GM18511 (cell line): ENCODE results near the gene RPS19.

Experiments used
- ATAC-seq: cut with Tn5 transposase; IDR thresholded peaks from one replicate; pipeline ENCODE4 v1.9.1; 2021; ENCODE audit warnings: mild to moderate bottlenecking, moderate library complexity; ENCODE audit not compliant: unreplicated experiment

Gene RPS19

DNA sequence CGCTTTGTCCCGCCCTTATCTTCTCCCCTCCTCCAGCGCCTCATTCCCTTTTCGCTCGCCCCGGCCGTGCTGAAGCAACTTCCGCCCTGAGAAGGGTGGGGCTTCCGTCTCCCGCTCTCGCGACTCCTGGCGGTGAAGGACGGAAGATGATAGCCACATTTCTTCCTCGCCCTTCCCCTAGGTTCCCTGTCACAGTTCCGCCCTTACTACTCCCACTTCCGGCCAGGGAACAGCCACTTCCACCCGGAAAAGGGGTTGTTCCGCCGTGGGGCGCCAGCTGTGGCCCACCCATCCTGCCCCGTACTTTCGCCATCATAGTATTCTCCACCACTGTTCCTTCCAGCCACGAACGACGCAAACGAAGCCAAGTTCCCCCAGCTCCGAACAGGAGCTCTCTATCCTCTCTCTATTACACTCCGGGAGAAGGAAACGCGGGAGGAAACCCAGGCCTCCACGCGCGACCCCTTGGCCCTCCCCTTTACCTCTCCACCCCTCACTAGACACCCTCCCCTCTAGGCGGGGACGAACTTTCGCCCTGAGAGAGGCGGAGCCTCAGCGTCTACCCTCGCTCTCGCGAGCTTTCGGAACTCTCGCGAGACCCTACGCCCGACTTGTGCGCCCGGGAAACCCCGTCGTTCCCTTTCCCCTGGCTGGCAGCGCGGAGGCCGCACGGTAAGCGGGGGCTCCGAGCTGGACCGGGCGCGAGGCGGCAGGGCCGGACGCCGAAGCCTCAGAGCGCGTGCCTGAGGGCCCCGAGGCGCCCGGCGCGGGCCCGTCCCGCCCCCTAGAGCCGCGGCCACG lies at the start of gene RPS19:
TSS of gene RPS19 (plus strand) at position 638 of the 801 bp plus-strand sequence. CDS start 520 bp downstream, outside the sequence.
- ATAC-seq: peak; percentile 82

DNA sequence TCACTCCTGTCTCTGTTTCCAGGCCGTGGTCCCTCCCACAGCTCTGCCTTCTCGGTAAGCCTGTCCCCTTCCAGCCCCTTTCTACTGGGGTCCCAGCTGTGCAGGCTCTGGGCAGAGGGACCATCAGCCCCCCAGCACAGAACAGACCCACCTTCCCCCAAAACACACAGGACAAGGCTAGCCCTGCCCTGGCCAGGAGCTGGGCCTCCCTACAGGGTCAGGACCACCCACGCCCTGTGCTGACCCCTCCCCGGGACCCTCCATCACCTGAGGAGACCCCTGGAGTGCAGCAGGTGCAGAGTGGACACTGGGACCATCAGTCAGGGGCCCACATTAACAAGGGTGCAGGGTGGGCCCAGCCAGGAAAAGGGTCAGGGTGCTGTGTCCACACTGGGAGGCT lies 49.8 kb upstream of the RPS19 start:
- no peak for ATAC-seq

DNA sequence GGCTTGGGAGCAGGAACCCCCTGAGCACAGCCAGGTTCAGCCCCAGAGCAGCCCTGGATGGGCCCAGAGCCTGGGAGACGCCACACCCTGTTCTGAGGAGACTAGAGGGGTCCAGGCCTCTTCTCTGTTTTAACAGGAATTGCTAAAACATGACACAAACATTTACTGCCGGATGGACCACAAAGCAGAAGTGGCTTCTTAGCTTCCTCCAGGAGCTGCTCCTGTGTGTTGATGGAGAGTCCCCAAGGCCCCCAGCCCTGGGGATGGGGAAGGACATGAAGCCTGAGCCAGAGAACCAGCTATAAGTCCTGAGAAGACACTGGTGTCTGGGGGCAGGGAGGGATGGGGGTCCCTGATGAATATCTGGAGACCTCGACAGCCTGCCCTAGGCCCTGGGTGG lies 49.0 kb upstream of the RPS19 start:
- no peak for ATAC-seq

DNA sequence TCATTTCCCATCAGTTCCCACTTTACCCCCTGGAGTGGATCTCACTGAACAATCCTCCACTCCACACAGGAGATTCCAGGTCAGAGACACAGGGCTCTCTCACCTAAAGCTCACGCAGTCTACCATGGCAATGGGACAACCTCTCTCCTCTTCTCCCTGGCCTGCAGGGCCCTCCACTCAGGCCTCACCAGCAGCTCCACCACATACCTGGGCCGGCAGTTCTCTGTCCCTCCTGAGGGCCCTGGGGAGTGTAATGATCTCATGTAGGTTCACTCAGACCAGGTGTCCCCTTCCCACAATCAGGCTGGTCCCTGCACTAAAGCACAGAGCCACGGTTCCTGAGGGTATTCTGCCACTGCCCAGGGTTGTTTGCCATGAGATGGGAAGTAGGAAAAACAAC lies 48.1 kb upstream of the RPS19 start:
- no peak for ATAC-seq

DNA sequence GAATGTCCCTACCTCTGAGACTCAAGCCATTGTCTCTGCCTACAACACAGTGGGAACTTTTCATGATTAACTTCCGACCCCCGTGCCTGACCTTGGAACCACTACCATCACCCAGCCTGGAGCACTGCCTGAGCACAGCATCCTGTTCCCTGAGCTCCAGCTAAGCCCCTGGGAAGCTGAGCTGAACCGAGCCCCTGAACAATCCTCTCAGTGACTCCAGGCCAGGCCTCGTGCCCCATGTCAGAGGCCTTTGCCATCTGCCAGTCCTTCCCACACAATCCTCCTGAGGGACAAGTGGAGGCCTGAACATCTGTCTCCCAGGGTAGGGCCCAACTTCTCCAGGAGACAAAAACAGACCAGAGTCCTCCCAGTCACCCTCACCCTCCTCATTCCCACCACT lies 46.1 kb upstream of the RPS19 start:
- no peak for ATAC-seq

DNA sequence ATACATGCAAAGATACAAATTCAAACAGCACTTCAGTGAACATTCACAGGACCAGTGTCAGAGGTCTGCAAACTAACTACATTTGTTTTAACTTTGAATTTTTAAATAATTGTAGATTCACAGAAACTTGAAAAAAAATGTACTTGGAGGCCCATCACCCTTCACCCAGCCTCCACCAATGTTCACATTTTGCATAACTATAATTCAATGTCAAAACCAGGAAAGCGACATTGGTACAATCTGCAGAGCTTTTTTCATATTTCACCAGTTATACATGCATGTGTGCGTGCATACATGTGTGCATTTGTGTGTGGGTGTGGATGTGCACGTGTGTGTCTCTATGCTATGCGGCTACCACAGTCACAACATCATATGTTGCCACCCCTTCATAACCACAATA lies 44.8 kb upstream of the RPS19 start:
- ATAC-seq: no peak

DNA sequence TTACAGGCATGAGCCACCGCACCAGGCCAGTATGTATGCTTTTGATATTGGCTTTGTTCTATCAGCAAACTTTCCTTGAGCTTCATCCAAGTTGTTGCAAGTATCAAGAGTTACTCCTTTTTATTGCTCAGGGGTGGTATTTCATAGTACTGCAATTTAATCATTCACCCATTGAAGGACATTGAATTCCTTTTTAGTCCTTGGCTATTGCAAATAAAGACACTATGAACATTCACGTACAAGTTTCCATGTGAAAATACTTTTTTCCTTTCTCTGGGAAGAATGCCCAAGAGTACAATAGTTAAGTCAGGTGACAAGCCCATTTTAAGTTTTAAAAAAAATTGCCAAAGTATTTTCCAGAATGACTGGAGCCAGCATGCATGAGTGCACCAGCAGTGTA lies 43.3 kb upstream of the RPS19 start:
- no peak for ATAC-seq

DNA sequence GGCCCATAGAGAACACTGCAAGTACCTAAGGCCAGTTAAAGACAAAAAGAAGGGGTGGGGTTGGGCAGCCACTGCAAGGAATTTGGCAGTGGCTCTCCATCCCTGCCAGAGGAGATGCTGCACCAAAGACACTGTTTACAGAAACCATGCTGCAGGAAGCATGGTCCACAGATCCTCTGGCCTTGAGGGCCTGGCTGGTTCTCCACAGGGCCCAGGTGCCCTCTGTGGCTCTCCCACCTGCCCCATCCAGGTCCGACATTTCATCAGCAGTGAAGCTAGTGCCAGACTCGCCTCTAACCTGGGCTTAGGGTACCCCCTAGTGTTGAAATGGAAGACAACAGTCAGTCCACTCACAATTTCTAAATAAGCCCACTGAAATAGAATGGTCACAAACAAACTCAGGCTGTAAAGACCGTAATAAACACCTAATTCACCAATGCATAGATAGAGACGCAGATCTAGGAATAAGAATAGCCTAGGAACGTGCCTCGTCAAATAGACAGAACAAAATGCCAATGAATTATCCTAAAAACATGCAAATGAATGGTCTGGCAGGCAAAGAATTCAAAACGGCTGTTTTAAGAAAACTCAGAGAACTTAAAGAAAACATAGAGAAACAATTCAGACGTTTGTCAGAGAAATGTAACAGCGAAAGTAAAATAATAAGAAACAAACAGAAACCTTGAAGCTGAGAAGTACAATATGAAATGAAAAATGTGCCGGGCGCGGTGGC lies 38.9 kb upstream of the RPS19 start:
- no peak for ATAC-seq

DNA sequence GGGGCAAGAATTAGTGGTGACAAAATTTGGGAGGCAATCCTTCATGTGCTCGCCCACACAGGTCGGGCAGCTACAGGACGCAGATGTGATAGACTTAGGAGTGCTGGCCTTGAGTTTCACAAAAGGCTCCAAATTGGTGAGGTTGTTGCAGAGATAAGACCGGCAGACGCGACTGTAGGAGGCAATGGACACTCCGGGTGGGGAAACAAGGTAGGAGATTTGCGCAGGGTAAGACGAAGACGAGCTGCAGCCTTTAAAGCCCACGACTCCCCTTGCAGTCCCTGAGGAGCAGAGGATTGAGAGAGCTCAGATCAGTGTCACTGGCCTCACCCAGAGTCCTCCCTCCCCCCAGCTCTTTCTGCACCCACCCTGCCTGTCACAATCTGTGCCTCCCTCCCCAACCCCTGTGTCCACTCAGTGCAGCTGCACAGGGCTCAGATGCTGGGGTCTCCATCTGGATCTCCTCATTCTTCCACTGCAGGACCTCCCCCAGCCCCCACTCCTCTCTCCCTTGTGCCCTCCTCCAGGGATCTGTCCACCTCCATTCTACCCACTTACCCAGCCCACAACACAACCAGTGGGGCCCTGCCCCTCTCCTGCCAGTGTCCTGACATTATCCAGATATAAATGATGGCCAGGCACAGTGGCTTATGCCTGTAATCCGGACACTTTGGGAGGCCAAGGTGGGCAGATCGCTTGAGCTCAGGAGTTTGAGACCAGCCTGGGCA lies 21.9 kb upstream of the RPS19 start:
- no peak for ATAC-seq

DNA sequence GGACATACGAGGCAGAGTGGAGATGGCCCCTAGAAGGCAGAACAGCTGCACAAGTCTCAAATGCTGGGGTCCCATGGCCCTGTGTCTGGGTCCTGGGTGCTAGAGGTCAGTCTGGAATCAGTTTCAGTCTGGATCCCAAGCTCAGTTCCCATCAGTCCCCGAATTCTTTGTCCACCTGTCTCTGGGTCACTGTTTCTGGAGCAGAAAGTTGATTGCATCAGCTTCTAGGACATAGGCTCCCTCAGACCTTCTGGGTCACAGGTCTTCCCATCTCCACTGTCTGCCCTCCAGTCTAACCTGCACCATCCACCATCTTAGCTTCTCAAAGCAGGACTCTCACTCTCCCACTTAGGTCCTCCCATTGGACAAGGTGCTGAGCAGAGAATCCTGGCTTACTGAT lies 20.8 kb upstream of the RPS19 start:
- ATAC-seq: no peak

DNA sequence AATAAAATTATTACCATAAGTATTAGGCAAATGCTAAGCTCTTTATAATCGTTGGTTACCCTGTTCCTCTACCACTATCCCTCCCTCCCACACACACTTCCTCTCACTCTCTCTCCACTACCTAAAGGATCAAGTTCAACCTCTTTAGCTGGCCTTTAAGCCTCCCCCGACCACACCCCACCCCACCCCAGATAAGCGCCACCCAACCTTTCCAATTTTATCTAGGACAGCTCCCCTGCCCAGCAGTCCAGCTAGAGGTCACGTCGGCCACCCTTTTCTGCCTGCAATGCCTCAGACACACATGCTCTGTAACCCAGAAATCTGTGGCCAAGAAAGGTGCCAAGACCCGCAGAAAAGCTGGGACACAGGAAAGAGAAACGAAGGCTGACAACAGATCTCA lies 16.7 kb upstream of the RPS19 start:
- no peak for ATAC-seq

DNA sequence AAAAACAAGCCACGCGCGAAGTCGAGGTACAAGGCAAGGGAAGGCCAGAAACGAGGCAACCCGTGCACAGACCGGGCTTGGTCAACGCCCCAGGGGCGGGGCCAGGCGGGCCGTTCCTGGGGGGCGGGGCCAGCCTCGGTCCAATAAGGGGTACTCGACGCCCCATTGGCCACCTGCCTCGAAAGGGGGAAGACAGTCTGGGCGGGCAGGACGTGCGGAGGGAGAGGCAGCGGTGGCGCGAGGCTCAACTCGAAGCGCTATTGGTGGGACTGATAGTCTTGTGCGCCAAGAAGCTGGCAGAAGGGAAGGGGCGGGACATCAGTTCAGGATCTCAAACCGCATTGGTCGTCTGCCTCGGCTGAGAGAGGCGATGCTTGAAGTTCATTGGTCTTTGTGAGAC lies 15.5 kb upstream of the RPS19 start, which contains the start of gene LYPD4:
TSS of gene LYPD4 (minus strand) at position 83 of the 400 bp plus-strand sequence. CDS start 5,398 bp downstream, outside the sequence.
- ATAC-seq: no peak

DNA sequence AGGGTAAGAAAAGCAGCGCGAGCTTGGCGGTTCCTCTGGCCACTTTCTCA lies 15.2 kb upstream of the RPS19 start, which contains the start of gene DMRTC2:
TSS of gene DMRTC2 (plus strand) at position 42 of the 50 bp plus-strand sequence. CDS start 2,387 bp downstream, outside the sequence.
- no peak for ATAC-seq

DNA sequence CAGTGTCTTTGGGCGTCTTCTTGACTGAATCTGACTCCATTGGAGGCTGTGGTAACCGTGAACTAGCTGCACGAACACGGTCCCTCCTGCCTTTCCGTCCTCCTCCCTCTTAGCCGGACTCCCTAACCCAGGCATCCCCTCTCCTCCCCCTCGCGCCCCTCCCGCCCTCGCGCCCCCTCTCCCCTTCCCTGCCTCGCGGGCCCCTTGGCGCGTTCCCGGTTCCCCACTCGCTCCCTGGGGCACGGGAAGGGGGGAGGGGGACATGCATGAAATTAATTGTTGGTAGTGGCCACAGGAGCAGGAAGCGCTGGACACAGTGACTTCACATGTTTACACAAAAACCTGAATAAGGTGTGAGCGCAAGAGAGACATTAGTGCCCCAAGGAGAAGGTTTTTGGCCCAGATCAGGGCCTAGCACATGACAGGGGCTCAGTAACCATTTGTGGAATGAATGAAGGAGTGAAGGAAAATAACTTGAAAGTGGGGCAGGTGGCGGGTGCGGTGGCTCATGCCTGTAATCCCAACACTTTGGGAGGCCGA lies 14.9 kb upstream of the RPS19 start:
- no peak for ATAC-seq

DNA sequence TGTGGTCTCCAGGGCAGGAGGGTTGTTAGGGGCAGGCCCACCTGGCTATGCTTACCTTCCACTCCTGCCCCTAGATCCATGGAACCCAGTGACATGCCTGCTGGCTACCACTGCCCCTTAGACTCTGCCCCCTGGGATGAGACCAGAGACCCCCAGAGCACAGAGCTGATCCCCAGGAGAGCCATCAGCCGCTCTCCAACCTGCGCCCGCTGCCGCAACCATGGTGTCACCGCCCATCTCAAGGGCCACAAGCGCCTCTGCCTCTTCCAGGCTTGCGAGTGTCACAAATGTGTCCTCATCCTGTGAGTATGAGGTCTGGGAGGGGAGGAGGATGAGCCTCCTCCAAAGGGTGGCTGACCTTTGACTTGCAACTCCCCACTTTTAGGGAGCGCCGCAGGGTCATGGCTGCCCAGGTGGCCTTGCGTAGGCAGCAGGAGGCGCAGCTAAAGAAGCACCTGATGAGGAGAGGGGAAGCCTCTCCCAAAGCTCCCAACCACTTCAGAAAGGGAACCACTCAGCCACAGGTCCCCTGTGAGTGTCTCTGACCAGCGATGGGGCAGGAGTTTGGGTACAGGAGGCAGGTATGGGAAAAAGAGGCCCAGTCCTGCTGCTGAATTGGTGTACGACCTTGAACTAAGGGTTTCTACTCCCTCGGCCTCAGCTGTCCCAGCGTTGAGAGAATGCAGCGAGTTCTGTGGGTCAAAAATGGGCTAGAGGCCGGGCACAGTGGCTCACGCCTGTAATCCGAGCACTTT lies 12.5 kb upstream of the RPS19 start:
- ATAC-seq: no peak

DNA sequence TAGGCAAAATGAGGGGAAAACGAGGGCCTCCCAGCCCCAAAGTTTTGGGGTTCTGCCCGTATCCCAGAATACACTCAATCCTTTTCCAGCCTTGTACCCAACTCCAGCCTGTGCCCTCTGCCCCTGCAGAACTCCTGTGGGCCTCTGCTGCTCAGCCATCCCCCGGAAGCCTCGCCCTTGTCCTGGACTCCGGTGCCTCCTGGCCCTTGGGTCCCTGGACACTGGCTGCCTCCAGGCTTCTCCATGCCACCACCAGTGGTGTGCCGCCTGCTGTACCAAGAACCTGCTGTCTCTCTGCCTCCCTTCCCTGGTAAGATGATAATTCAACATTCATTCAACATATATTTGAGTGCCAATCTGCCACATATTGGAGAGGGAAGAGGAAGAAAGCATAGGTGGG lies 11.4 kb upstream of the RPS19 start:
- no peak for ATAC-seq

DNA sequence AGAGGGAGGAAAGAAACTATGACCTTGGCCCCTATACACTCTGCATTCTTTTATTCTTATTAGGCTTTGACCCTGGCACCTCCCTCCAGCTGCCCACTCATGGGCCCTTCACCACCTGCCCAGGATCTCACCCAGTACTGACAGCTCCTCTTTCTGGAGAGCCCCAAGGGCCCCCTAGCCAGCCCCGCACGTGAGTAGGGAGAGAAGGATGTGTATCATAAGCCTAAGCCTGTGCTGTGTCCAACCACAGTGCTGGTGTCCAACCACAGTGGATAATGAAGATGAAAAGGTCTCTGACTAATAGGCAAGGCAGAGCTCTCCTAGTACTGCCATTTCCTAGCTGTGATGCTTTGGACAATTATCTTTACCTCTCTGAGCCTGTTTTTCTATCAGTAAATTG lies 11.0 kb upstream of the RPS19 start:
- no peak for ATAC-seq

DNA sequence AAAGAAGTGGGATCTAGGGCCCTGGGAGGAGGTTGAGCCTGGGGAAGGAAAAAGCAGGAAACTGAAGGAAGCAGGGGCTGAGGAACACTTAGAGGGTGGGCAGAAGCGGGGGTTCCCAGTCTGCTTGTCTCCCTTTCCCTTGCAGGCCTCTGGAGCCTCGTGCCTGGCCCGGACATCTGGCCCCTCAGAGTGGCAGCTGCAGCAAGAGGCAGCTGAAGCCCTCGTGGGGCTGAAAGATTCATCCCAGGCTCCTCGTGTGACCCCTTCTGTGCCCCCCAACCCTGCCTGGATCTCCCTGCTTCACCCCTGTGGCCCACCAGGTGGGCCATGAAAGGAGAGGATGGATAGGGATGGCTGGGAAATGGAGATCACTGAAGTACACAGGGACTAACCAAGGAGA lies 9.7 kb upstream of the RPS19 start:
- no peak for ATAC-seq

DNA sequence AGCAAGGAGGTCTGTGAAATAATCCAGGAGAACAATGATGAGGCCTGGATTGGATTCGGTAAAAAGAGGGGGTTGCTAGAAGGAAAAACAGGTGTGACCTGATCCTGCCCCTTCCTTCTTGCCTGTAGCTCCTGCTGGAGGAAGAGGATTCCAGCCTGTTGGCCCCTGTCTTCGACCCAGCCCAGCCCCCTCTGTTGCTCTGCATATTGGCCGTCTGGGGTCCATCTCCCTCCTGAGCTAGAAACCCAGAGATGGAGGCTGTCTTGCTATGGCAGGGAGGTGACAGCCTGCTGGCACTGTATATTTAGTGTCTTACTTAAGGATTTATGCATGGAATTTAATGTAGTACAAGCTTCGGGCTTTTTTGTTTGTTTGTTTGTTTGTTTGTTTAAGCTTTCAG lies 8.6 kb upstream of the RPS19 start:
- no peak for ATAC-seq

DNA sequence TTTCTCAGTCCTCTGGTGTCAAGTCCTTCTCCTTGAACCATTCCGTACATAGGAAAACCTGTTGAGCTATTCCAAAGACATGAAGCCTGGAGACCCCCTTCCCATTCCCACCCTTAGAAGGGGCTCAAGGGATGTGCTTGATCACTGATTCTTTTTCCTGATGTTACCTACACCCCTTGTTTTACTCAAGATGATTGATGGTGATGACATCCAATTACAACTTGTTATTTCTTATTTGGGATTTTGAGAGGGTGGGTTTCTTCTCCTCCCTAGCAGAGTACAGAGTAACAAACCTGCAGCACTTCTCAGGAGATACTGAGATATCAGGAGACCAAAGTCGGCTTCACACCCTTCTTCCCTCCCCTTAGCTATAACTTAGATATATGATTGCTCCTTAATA lies 6.7 kb upstream of the RPS19 start:
- ATAC-seq: no peak

DNA sequence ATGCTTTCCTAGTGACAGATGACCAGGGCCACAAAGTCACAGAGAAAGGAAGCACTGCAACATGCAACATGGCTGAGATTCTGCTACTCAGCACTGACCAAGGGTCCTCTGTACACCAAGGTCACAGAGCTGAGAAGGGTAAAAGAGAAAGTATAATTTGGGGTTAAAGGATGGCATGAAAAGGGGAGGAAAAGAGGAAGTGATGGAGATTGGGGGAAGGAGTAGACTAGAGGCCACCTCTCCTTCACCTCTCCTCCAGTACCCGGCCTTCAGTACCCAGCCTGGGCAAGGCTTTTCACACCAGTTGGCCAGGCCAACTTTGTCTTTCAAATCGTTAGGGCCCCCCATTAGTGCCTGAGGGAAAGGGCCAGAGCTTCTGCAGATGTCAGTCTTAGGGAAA lies 6.3 kb upstream of the RPS19 start:
- ATAC-seq: no peak
